NCI-H2107 (cell line): ENCODE measurements around the gene LTBR.

Source experiments
- DNase-seq: peaks from one replicate; lab custom pipeline; 2025; lab: John Stamatoyannopoulos, UW

The LTBR gene

DNA sequence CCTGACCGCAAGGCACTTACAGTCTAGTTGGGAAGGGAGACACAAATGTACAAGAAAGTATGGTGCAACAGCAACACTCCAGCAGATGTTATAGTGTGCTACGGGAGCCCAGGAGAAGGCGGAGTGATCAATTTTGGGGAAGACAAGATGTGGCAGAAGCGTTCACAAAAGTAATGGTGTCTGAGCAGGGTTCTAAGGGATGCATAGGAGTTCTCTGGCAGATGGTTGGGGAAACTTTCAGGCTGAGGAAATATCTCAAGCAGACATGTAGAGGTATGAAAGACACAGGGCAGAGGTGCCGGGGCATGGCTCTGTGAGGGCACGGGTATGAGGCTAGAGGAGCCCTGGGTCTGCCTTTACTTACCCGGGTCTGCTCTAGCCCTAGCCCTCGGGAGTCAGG is 37.0 kb upstream of the LTBR start:
- DNase-seq: no peak

DNA sequence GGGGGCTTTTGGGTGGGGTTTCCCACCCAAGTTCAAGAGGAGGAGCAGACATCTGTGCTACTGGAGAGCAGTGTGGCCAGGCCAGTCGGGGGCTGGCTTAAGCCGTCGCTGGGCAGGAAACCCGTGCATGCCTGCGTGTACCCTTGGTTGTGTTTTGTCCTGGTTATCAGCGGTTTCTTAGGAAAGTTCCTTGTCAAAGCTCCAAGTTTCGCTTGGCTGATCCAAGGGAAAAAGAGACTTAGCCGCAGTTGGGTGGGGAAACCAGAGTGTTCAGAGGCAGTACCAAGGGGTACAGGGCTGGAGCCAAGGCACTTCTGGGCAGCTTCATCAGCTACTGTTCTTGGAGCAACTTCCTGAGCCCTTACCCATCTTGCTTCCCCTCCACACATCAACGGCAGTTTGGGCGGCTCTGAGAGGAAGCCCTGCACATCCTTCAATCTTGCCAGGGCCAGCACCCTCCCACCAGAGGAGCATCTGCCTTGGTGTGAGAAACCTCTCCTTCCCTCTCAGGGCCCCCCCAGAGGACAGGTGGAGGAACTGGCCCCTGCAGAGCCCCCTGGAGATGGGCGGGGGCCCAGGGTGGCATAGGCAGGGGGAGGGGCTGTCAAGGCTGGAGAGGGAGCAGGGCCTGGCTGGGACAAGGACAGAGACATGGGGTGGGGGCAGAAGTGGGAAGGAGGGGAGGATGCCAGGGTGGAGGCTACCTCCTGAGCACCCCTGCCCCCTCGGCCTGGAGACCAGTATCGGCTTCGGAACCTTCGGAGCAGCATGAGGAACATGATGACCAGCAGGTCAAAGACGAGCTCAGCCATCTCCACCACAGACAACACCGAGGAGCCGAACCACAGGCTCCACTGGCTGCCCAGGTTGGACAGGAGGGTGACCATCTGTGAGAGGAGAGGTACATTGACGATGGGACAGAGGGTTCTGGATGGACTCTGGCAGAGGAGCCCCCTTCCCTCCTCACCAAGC is 36.3 kb upstream of the LTBR start:
- DNase-seq: no peak

DNA sequence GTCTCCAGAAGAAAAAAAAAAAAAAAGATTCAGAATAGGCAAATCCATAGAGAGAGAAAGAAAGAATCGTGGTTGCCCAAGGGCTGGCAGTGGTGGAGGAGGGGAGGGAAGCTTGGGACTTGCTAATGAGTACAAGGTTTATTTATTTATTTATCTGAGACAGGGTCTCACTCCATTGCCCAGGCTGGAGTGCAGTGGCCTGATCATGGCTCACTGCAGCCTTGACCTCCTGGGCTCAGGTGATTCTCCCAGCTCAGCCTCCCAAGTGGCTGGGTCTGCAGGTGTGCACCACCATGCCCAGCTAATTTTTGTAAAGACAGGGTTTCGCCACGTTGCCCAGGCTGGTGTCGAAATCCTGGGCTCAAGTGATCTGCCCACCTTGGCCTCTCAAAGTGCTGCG is 32.3 kb upstream of the LTBR start:
- no peak for DNase-seq

DNA sequence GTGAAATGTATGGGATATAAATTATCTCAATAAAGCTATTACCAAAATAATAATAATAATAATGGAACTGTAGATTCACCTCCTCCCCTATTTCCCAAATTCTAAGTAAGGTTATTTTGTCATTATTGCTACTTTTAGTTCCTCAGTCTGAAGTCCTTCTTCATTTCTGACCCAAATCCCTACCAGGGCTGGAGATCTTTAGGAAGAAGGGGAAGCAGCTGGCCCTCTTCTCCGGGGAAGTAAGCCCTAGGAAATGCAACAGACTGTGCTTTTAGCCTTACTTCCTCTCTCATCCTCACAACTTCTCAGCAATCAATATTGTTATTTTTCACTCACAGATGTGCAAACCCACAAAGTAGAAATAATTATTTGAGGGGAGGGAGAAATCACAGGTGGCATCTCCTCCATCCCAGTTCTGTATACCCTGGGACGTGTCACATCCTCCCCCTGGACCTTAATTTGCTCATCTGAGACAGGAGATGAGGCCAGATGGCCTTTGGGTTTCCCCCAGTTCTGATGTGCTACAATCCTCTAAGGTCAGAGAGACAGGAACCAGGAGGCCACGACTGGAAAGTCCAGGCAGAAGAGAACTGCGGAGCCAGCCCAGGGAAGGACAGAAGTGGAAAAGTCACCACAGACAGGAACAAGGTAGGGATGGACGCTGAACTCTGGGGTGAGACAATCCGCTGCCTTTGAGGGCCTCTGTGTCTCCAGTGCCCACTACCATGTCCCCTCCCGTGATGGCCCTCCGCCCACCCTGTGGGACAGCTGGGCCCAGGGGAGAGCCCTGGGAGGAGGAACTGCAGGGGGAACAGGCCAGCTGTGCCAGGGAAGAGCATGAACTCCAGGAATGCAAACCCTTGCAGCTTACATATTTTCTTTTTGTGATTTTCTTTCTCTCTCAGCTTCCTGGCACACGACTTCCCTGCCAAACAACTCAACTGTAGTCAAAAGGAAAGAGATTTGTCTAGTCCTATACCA is 31.5 kb upstream of the LTBR start:
- DNase-seq: no peak

GRCh38 chr12:6354495-6355393 is 29.2 kb upstream of the LTBR start:
- DNase-seq: no peak

DNA sequence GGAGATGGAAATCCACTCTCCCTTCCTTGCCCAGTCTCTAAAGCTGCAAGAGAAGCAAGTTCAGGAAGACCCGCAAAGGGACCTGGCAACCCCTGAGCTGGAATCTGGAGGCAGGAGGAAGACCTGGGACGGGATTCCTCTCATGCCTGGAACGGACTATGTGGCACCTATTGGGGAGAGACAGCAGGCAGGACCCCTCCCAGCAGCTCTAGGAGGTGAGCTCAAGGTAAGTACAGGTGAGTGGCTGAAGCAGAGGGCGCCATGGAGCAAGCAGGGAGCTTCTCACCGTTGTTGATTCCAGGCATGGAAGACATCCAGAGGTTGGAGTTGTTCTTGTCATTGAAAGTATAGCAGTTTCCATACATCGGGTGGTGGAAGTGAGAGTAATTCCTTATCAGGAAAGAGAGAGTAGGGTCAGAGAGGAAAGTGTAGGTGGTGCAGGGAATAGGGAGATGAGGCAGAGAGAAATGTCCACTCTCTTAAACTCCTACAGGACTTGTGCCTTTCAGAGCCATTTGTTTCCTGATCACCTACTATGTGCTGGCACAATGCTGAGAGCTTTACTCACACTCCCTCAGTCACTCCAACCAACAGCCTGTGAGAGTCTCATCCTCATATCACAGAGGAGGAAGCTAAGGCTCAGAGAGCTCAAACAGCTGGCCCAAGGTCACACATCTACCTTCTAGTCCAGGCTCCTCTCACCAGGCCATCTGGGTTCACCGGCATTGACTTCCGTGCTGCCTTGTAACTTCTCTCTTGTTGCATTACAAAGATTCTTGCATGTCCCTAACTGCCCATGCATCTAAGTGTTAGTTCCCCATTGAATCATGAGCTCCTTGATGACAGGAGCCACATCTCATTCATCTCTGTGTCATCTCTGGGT is 28.2 kb upstream of the LTBR start:
- DNase-seq: no peak

- DNase-seq: no peak
Measured at GRCh38 chr12:6356374-6356820, 27.6 kb upstream of the LTBR start.

GRCh38 chr12:6358881-6359280 is 25.1 kb upstream of the LTBR start:
- no peak for DNase-seq

- DNase-seq: no peak
Measured at GRCh38 chr12:6360080-6360571, 23.8 kb upstream of the LTBR start.

- no peak for DNase-seq
Measured at GRCh38 chr12:6360578-6361490, 23.1 kb upstream of the LTBR start.

DNA sequence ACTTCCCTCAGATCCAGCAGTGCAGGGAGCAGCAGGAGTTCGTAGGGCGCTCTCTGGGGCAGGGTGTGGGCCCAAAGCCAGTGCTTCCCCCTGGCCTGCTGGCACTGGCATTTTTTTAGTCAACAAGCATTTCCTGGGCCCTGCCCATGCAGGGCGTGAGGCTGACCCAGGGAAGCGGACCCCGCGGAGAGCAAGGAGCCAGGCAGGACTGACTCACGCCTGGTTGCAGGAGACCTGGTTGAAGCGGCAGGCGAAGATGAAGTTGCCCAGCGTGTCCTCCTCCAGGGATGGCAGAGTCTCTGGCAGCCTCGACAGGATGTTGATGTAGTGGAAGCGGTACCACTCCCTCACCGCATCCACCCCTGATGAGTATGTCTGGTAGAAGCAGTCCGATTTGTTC is 22.1 kb upstream of the LTBR start:
- no peak for DNase-seq

- DNase-seq: no peak
Measured at GRCh38 chr12:6362403-6362802, 21.6 kb upstream of the LTBR start.

GRCh38 chr12:6363010-6363329 is 21.0 kb upstream of the LTBR start:
- DNase-seq: no peak

DNA sequence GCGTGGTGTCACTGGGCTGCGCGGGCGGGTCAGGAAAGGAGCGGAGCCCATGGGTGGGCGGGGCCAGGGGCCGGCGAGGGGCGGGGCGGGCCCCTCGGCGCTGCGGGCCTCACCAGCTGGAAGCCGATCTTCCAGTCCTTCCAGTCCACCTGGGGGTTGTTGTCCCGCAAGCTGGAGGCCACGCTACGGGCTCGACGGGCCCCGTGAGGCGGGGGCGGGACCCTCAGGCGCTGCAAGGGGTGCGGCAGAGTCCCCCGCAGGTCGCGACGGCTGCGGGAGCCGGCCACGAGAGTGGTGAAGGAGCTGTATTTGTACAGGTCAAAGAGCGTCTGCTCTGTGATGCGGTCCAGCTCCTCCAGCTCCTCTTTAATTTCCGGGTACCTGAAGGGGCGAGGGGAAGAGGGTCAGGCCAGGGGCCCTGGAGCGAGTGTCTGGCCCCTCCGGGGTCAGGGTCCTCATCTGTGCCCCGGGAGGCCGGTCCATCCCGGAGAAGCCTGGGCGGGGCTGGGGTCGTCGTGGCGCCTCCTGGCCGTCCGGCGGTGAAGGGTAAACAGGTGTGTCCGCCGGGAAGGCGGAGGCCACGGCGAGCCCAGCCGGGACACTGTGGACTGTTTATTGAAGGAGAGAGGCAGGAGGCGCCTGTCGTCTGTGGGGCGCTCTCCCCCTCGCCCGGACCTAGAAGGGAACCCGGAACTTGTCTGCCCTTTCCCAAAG is 20.5 kb upstream of the LTBR start:
- DNase-seq: no peak

- no peak for DNase-seq
Measured at GRCh38 chr12:6364044-6364374, 20.0 kb upstream of the LTBR start.

DNA sequence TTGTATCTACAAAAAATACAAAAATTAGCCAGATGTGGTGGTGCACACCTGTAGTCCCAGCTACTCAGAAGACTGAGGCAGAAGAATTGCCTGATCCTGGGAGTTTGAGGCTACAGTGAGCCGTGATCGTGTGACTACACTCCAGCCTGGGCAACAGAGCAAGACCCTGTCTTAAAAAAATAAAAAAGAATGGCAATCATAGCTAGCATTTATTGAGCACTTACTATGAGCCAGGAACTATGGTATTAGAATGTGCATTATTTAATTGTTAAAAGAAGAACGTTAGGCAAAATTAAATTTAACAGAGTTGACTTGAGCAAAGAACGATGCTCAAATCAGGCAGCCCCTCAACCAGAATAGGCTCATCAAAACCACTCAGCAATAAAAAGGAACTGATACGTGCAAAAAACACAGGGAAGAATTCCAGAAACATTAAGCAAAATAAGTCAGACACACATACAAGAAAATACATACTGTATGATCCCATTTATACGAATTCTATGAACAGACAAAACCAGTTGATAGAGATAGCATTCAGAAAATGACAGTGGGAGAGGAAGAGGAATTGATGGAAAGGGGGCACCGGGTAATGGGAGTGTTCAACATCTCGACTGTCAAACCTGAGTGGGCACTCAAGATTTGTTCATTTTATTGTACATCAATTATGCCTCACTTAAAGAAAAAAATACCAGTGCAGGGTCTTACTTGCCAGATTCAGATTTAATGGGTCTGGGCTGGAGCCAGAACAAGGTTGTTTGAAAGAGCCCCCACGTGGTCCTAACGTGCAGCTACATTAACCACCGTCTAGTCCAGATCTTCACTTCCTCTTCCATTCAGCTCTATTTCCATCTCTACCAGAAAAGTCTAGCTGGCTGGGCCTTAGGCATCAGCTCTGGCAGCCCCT is 16.6 kb upstream of the LTBR start:
- no peak for DNase-seq

- no peak for DNase-seq
Measured at GRCh38 chr12:6367969-6368892, 15.7 kb upstream of the LTBR start.
